T-helper 22 cell (primary cell): ENCODE measurements around the gene S1PR3.

Experiments
- DNase-seq: peaks from one replicate; pipeline ENCODE4 v3.0.0-alpha.2; 2020; ENCODE audit warnings: low read depth

Gene S1PR3

DNA sequence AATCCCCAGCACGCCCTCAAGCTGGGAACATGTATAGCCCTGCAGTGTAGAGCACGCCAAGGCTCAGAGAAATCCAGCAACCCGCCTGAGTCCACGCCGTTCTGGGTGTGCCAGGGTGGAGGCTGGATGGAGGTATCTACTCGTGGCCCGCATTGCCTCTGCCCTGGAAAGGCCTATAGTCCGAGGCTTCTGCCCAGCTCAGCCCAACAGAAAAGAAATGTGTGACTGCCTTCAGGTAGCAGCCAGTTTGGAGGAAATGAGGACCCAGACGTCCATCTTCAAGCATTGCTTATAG lies 18.2 kb downstream of the S1PR3 start:
- DNase-seq: no peak

DNA sequence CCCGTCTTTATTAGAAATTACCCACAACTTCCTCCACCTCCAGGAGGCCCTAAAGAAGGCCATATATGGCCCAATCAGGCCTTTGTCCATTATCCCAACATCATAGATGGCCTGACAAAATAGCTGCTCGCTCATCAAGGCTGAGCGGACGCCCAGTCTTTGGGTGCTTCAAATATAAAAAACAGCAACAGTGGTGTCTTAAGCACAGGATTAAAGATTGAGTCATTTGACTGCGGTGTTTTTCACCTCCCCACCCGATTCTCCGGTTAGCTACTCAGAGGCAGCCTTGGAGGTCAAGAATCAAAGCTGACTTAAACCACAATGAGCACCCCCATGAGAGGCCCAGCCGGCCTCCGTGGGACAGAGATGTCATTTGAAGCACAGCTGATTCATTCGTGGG lies 18.8 kb downstream of the S1PR3 start:
- no peak for DNase-seq

DNA sequence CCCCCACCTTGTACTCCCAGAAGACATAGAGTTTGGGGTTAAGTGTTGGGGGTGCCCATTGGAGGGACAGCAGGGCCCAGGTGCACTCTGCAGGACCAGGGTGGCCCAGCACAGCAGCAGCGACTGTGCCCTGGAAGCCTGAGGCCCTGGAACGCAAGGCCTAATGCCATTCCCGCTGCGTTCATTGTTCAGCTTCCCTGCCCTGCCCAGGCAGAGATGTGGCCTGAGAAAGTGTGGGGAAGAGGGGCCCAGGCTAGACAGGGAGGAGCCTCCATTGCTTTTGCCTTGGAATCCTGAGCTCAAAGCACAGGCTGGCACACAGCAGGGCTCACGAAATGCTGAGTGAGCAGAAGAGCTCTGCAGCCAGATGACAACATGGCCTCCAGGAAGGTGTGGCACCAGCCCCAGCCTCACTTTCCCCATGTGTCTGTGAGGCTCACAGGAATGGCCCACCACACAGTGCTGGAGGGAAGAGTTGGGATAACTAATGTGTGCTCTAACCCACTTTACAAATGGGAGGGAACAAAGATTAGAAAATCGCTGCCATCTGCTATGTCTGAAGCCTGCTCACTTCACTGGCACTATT lies 19.4 kb downstream of the S1PR3 start:
- no peak for DNase-seq

DNA sequence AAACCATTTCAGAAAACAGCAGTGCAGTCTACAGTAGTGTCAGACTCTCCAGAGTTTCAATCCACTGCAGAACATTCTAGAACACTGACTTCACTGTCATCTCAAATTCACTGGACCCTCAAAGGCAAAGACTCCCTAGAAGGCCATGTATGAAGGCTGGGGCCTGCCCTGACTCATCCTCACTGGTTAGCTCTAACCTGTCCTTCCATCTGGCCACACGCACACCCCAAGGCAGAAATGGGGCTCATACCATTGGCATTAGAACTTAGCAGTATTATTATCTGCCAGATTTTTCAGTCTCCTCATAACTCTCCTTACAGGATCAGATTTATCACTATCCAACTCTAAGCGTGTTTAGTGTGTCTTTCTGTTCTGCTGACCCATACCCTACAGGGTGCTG lies 20.4 kb downstream of the S1PR3 start:
- DNase-seq: no peak

DNA sequence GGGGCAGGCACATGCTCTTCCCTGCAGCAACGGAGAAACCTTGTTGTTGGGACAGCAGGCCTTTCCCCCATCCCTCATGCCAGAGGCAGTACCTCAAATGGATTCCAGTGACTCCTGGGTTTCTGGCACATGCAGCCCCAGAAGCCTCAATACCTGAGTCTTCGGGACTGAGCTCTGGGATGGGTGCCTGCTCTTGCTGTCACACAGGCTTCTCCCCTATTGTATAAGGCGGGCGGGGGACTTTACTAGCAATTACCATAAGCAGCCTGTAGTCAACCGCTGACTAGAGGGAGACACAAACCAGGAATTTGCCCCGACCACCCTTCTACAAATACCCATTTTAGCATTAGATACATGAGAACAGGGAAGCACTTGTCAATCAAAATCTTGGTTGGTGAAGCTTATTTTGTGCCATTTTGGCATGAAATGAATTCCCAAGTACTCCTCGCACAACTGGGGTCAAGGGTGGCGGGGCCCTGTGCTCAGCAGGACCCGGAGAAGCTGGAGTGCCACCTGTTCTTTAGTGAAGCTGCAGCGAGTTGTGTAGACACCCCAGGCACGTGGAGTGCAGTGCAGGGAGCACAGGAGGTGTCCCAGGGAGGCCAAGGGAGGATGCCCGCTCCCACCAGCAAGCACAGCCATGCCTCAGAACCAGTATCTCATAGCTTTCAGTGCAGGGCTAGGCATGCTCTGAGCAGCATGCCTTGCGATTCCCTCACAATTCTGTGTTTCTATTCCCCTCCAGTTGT lies 21.2 kb downstream of the S1PR3 start:
- DNase-seq: no peak

DNA sequence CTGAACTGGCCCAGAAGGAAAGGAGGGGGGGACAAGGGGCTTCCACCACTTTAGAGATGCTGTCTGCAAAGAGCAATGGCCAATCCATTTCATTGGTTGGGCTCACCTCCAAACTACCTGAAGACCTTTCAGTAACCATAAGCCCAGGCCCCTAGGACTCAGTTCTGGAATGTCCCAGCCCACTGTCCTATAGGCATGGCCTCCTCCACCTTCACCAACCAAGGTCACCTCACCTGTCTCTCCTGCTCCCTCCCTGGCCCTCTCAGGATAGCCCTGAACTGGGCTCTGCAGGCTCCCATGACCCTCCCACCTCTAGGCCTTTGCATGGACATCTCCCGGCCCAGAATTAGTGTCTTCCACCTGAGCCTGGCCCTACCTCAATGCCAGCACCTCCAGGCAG lies 22.4 kb downstream of the S1PR3 start:
- DNase-seq: no peak

DNA sequence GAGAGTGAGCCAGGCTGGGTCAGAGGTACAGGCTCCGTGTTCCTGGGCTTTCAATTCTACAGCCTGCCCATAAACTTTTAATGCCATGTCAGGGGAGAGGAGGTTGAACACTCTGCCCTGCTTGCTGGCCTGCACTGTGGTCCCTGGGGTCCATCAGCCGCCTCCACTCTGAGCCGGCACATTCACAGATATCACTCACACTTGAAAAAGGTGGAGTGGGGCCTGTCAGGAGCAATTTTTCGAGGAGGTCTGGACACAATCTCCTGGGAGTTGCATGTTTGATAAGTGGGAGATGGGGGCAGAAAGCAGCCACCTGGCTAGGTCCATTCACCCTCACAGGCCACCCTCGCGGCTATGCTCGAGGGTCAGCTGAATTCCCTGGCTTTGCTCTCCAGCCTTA lies 22.9 kb downstream of the S1PR3 start:
- DNase-seq: no peak

DNA sequence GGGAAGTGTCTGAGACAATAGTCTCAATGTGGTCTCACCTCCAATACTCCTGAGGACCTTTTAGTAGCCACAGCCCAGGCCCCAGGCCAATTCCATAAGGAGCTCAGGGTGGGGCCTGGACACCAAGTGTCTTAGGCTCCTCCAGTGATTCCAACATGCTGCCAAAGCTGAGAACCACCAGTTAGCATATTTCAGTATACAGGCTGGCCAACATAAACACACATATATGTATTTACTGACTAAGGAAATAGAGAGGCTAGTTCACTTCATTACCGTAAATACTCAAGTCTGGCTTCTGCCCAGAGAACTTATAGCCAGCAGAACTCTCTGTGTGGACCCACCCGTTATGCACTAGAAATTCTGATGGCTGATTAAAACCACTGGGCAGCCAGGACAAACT lies 24.1 kb downstream of the S1PR3 start:
- DNase-seq: no peak

DNA sequence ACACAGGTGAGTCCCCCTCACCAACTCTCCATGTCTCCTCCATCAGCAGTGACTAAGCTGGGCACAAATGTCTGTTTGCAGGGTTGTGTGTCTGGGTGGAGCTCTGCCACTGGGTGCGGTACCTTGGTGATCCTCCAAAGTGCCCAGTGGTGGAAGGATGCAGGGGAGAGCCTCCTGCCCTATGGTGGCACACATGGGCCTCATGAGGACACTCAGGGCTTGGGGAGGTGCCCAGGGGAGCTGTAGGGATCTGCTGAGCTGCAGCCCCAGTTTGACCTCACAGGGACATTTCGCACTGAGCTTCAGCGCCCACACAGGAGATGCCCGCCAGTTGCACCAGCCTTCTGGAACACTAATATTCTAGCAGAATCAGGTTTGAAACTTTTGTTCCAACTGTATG lies 29.5 kb downstream of the S1PR3 start:
- no peak for DNase-seq

DNA sequence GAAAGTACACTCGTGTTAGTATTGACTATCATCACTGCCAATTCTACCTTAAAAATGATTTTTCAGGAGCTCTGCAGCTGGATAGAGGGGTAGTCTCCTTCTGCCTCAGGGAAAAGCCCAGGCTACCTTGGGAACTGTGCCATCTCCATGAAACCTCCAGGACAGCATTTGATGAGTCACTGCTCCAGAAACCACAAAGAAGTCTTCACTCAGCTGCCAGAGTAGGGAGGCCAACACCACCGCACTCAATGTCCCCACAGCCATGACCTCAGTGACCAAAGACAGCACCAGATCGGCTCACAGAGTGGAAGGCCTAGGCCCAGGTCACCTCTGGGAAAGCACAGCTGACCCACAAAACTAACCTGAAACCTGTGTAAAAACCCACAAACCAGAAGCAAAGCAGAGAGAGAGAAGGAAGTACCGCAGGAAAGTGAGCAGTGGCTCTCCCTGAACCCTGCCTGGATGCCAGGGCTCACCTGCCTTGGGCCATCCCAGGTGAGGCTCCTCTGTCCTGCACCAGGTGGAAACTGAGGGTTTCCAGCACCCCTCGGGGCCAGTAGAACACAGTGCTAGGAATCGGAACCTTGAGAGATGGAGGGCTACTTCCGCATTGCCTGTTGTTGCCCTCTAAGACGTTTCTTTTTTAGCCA lies 30.0 kb downstream of the S1PR3 start:
- DNase-seq: no peak

DNA sequence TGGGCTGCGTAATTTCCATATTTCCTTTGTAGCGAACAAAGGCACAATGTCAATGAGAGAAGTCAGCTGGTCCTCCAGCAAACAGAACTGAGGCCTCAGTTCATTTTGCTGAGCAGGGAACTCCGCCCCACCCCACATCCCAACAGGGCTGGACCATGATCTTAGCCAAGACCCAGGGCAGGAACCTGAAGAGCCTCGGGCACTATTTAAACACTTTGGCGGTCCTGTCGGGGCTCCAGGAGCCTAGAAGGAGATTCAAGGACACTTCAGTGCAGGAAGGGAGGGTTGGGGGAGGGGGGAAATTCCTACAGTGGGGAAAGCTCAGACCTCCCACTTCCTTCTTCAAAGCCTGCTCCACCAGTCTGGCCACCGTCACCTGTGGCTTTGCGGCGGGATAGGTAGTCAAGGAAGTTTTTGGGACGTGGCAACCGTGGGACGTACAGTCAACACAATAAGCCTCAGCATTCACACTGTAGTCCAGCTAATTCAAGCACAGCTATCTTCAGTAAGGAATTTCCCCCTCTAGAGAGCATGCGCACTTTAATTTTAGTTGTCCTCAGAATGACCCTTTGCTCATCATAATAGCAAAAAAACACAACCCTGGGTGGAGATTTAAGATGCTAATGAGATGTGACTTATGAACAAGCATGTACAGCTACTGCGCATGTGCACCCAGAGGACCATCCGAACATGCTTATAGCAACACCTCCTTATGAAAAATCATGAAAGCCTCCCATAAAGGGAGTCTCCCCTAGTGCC lies 30.9 kb downstream of the S1PR3 start:
- no peak for DNase-seq

DNA sequence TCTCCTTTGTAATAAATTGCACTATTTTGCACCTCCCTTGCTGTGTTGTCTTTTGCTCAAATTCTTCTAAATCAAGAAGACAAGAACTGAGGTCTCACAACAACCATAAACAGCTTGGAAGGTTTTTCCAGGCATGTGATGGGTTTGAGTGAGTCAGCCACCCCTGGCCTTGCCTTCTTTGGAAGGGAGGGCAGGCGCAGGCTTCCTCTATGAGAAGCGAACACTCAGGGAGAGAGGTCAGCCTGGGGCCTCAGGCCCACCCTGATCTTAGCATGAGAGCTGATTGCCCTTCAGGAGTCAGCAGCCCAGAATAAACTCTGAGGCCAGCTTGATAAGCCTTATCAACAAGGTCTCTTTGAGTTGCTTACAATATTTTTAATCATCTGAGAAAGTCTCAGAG lies 31.6 kb downstream of the S1PR3 start:
- DNase-seq: no peak

DNA sequence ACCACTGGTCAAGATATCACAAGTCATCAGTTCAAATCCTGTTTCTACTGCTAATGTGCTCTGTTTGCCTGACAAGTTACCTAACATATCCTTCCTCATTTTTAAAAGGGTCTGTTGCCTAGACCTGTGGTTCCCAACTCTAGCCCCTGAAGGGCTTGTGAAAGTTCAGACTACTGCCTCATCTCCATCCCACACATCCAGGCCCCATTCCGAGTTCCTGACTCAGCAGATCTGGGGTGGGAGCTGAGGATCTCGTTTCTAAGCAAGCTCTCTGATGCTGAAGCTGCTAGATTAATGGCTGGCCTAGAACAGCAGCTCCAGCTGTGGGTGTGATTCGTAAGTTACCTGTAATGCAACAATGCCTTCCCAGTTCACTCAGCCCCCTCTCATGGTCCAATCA lies 32.5 kb downstream of the S1PR3 start:
- no peak for DNase-seq

DNA sequence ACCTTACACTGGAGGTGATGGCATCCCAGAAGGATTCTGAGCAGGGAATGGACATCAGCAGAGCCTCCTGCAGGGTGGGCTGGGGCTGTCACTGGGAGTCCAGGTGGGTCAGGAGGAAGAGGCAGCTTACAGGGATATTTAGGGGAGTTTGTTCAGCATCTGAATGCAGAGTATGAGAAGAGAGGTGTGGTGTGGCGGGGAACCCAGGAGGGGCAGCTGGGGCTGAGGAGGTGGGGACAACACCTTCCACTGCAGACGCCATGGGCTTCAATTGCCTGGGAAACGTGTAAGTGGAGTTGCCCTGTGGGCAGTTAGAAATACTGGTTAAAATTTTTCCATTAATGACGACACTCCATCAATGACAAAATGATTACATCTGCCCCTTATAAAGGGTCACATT lies 33.5 kb downstream of the S1PR3 start:
- DNase-seq: no peak

DNA sequence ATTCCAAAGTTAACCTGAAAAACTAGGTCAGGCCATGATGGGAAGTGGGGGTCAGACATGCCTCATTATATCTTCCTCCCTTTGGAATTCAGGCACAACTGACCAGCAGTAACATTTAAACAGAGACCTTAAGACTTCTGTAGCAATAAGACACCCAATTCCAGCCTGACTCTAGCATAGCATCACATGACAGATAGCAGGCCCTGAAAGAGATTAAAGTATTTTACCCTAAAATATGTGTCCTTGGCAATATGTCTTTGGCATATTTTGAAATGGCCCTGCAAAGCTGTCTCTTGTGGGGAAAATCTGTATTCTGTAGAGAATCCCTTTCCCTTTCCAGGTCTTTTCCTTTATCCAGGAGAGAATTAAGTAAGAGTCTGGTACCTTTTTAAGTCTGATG lies 34.3 kb downstream of the S1PR3 start:
- DNase-seq: no peak

DNA sequence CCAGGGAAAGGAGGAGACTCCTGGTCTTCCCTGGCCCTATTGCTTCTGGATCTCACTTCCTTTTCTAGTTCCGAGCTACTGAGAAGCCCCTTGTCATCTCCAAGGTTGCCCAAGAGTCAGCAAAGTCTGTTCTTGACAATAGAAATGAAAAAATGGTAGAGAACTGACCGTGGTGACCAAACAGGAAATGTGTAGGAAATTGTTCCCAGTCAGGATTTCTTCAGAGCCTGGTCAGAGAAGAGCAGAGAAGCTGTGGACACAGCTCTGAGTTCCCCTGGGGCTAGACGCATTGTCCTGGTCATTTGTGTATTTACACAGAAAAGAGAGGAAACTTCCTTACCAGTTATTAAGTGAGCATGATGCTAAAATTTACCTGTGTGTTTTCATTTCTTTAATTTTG lies 35.6 kb downstream of the S1PR3 start:
- no peak for DNase-seq

DNA sequence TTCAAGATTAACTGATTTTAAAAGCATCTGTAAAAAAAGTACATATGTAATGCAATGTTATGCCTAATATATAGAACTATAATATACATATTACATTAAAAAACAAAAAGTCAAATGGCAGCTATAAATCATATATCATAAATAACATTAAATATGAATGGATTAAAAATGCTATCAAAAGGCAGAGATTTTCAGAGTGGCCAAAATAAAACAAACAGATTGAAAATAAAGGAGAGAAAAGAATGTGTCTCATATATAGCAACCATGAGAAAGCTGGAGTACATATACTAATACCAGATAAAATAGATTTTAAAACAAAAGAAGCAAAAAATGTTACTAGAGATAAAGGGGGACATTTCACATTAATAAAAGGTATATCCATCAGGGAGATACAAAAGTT lies 38.5 kb downstream of the S1PR3 start:
- DNase-seq: no peak

DNA sequence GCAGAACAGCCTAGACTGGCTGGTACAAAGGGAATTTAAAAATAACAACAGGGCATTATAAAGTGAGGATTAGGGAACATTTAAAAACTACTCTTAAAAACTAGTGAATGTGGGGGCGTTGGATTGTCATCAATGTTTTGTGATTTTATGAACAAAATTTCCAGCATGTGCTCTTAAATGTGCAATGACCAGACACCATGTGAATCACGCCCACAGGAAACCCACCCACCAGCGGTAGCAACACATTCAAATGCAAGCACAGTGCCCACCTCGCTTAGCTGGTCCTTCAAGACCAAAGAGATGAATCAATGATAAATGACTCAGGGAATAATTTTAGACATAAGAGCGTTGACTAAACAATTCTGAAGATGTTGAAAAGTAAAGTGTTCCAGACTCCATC lies 40.9 kb downstream of the S1PR3 start:
- DNase-seq: no peak

DNA sequence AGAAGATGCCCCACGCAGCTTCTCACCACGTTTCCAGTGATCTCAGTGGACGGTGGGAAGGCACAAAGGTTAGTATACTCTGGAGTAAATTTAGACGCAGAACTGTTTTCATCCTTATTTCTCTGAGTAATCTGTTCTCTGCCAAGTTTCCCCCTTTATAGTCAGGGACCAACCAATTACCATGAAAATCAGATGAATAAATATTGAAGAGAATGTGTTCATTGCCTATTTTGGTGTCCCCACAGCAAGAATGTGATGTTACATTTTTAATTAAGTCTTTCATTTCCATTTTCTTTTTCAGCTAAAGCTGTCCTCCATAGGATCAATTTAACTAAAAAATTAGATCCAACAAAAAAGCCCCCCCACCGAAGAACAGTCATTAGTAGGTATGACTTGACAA lies 41.4 kb downstream of the S1PR3 start:
- DNase-seq: no peak

DNA sequence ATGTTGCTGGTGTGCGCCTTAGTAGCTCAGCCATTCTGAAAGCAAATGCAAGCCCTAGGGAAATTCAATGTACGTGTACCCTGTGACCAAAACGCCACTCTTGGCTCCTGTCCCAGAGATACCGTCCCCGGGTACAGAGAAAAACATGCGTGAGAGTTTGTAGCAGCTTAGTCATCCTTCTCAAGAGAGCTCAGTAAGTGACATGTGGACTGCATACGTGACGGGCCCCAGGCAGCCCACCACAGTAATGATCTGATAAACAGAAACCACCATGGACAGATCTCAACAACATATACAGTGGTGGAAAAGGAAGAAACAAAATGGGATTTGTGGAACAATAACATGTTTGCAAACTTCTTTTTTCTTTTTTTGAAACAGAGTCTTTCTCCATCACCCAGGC lies 45.1 kb downstream of the S1PR3 start:
- no peak for DNase-seq

DNA sequence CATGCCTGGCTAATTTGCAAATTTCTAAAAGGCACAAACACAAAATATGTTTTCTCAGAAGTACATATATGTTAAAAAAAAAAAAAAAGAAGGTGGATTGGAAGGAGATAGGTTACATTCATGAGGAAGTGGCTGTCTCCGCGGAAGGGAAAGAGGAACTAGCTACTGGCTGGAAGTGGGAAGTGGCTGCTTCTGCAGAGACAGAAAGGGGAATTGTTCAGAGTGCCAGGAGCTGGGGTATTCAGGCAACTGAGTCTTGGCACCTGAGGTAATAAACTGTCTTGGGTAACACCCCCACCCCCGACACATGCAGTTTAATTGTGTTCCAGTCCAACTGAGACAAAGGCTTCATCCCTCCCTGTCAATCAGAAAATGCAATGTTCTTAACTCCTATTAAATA lies 45.6 kb downstream of the S1PR3 start:
- no peak for DNase-seq

DNA sequence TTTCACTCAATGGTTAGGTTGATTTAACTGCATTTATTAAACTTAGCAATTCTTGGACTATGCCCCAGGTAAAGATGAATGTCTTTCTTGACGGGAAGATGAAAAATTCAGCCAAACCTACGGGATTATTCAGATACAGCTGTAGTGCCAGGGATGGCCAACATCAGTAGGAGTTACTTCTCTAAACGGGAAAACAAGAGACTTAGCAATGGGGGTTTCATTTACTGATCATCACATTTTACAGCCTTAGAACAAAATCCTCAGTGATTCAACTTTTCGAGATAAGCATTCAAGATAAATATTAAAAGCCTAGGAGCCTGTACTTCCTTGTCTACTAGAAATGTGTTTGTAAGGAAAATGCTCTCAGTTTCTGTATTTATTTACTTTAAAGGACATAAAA lies 46.1 kb downstream of the S1PR3 start:
- no peak for DNase-seq

DNA sequence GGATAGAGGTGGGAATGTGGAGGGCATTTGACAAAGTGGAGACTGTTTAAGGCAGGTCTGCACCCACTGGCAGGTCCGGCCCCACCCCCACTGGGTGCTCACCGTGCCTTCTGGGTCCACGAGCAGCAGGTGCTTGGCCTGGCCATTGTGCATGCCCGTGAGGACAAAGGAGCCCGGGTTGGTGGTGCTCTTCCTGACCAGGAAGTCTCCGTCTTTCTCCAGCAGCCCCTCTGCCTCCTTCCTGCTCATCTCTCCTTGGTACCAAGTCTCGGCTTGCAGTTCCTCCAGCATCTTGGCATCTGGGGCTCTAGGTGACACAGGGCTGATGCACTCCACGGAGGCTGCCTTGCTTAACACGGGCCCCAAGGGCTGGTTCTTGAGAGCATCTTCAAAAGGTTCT lies 46.6 kb downstream of the S1PR3 start:
- DNase-seq: no peak
